ENCODE results near the gene WHRN. TPM values are rescaled to one million over a fixed set of nuclear protein-coding genes. Genes with fewer than 3 reads are reported as not detected.

WHRN gene
- total and polyA plus RNA-seq, 9 of the 15 experiments (the other 6 are each of a cell fraction or from before 2014, with no cell fraction given) = 0.31 to 14.1 (median 3.0) TPM

DNA sequence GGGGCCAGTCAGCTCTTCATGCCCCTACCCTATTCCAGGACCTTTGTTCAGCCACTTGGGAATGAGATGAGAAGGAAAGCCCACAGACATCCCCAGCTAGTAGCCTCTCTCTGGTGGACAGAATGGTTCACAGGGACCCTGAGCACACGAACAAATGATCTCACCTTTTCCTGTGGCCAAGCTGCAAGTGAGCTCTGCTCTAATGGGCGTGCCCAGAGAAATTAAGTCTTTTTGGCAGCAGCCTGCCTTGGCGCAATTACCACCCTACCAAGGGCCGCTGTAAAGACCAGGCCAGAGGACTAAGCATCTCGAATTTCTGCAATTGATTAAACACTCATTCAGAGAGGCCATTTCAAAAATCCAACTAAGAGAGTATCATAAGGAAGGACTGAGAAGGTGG, 56.0 kb downstream of the WHRN start (continued):
- no peak for TF ChIP-seq ZFP91 (CRISPR knock-in tag; IDR thresholded peaks at IDR 0.05)
- no peak for TF ChIP-seq KLF13 (tag; IDR thresholded peaks at IDR 0.05; ENCODE audit: borderline replicate concordance, low read depth)
- TF ChIP-seq NR3C1 (CRISPR knock-in tag; IDR thresholded peaks at IDR 0.05) = no peak
- no peak for TF ChIP-seq ZFX (CRISPR knock-in tag; IDR thresholded peaks at IDR 0.05)

- no peaks in the 10 kb centered on the region for H3K9me3 ChIP-seq (replicated peaks; ENCODE audit: control insufficient read depth, insufficient read depth, low read depth, low read length)
- no peak overlapping the region for H3K9ac ChIP-seq (ENCODE audit: insufficient read depth in 1 of 2, low read depth in 2 of 2, low read length in 2 of 2)
- no peak for ATAC-seq
- TF ChIP-seq DACH1 (IDR thresholded peaks at IDR 0.05; ENCODE audit: partially characterized antibody) (no peak), ZBTB1 (CRISPR knock-in tag; IDR thresholded peaks at IDR 0.05; ENCODE audit: borderline replicate concordance, low read depth) (0 out of 2 replicates have a peak, but pooled peaks have one; percentile 30), XRCC3 (IDR thresholded peaks at IDR 0.05) (no peak), ZNF589 (CRISPR knock-in tag; IDR thresholded peaks at IDR 0.05; ENCODE audit: low read depth) (no peak), PML (IDR thresholded peaks at IDR 0.05; ENCODE audit: low read length) (no peak), RBM14 (IDR thresholded peaks at IDR 0.05; ENCODE audit: borderline replicate concordance, insufficient read depth, low read depth, low read length) (no peak), DMBX1 (CRISPR knock-in tag; IDR thresholded peaks at IDR 0.05; ENCODE audit: borderline replicate concordance) (no peak), FUS (optimal IDR thresholded peaks at IDR 0.05; ENCODE audit: low read depth, low read length) (no peak)
- no peaks in the 10 kb centered on the region for H3K27me3 ChIP-seq (ENCODE audit: control insufficient read depth in 2 of 2, insufficient read depth in 2 of 2, low read length in 2 of 2)
- in situ Hi-C loops (cut with MboI) = no loop called here
- DNase-seq (ENCODE audit: extremely low read depth in 1 of 4, low spot score in 3 of 4) = no peak
- H3K36me3 ChIP-seq (ENCODE audit: control insufficient read depth, insufficient read depth, low read length) = no peaks in the 10 kb centered on the region
- CTCF ChIA-PET (ENCODE audit: low intra/inter-chr PET ratio) = no interaction called here
- H3K4me2 ChIP-seq (ENCODE audit: insufficient read depth, low read length) = no peak overlapping the region
- H3K4me1 ChIP-seq (replicated peaks in 1 of 2; ENCODE audit: control insufficient read depth in 2 of 2, insufficient read depth in 2 of 2, low read length in 2 of 2) = no peaks in the 10 kb centered on the region; a peak in 1 of 5 replicates
- H4K20me1 ChIP-seq (replicated peaks; ENCODE audit: control insufficient read depth, insufficient read depth, low read length) = 0 out of 2 replicates have a peak, but pooled peaks cover 4% of the 10 kb centered on the region
- POLR2A ChIA-PET = no interaction called here
- no peak overlapping the region for H2AFZ ChIP-seq (ENCODE audit: low read depth, low read length)
- no peaks in the 10 kb centered on the region for H3K79me2 ChIP-seq (ENCODE audit: control insufficient read depth, insufficient read depth, low read length)
- no TSS peak for BruUV-seq (replicated peaks)
- WGBS (ENCODE audit: insufficient coverage, low coverage, missing lambda C conversion rate) = 39% methylated on average over 2 of the region's 2 CpGs
- H3K9me1 ChIP-seq (ENCODE audit: control insufficient read depth, insufficient read depth, low read length) = no peaks in the 10 kb centered on the region
- H3K27ac ChIP-seq (ENCODE audit: extremely low read depth, low read depth, low read length) = no peak overlapping the region
- intact Hi-C loops (cut with micrococcal nuclease) = no loop called here
- no peak overlapping the region for H3K4me3 ChIP-seq
- no peak for FAIRE-seq
Observed at GRCh38 chr9:114448706-114449105, 56.6 kb downstream of the WHRN start.

Measured in K562 (cell line).